Esophagus muscularis mucosa (tissue), 3 donors: ENCODE results near the gene CAMK2A.

Experiments
- CTCF ChIP-seq, 3 experiments: fragments of 200-600 bp in 2 of 3; fragments of 450-650 bp in 1 of 3; sonication (generic) in 2 of 3; IDR thresholded peaks; one replicate each; pipeline ENCODE4 v1.5.1; 2017 to 2019; ENCODE audit warnings: antibody characterized with exemption in 3 of 3, mild to moderate bottlenecking in 2 of 3, moderate library complexity in 1 of 3
- POLR2A ChIP-seq: fragments of 450-650 bp; IDR thresholded peaks from one replicate; pipeline ENCODE4 v1.6.1; 2017; ENCODE audit warnings: antibody characterized with exemption, moderate library complexity, mild to moderate bottlenecking, low read depth
- POLR2AphosphoS5 ChIP-seq, 2 donors: sonication (generic); formaldehyde crosslinking; IDR thresholded peaks; one replicate each; pipeline ENCODE4 v1.6.1; 2017; ENCODE audit warnings: antibody characterized with exemption in 2 of 2

GRCh38 chr5:150261231-150261630, 28.3 kb downstream of the CAMK2A start:
- TF ChIP-seq CTCF (IDR thresholded peaks at IDR 0.05) (no peak), POLR2AphosphoS5 (IDR thresholded peaks at IDR 0.05) (no peak), POLR2A (no peak)
